Smooth muscle cell (in vitro differentiated cells): ENCODE results near the gene RPS2. TPM values are rescaled to one million over a fixed set of nuclear protein-coding genes. Genes with fewer than 3 reads are reported as not detected.
A peak's percentile ranks its signal among the peaks of the same experiment; 100 is the strongest.
"Not testable (repeated sequence)": the region's sequence is repeated elsewhere in the genome, so short reads cannot be mapped to it uniquely, and the experiment has no call there.

ENCODE experiments used
- DNase-seq: peaks from one replicate; lab custom pipeline; 2025; ENCODE audit not compliant: unreplicated experiment; lab: John Stamatoyannopoulos, UW
- H2AFZ ChIP-seq: fragments of 200-600 bp; sonication (generic); 2 replicates; pipeline ENCODE4 v1.6.0; 2016; ENCODE audit warnings: antibody characterized with exemption, low read depth, mild to moderate bottlenecking
- H3F3A ChIP-seq: fragments of 200-600 bp; sonication (generic); 2 replicates; pipeline ENCODE4 v1.6.0; 2017; ENCODE audit warnings: antibody characterized with exemption, low read depth
- H3K27ac ChIP-seq: fragments of 200-600 bp; sonication (generic); 2 replicates; pipeline ENCODE4 v1.5.1; 2016; ENCODE audit warnings: low read depth, mild to moderate bottlenecking
- H3K27me3 ChIP-seq: fragments of 200-600 bp; sonication (generic); 2 replicates; pipeline ENCODE4 v1.6.1; 2016; ENCODE audit warnings: low read depth, mild to moderate bottlenecking
- H3K36me3 ChIP-seq: fragments of 200-600 bp; sonication (generic); 2 replicates; pipeline ENCODE4 v1.5.1; 2016; ENCODE audit warnings: low read depth
- H3K4me1 ChIP-seq: fragments of 200-600 bp; sonication (generic); 2 replicates; pipeline ENCODE4 v1.5.1; 2016; ENCODE audit warnings: low read depth
- H3K4me2 ChIP-seq: fragments of 200-600 bp; sonication (generic); 2 replicates; pipeline ENCODE4 v1.6.0; 2016; ENCODE audit warnings: mild to moderate bottlenecking
- H3K4me3 ChIP-seq: fragments of 200-600 bp; sonication (generic); 2 replicates; pipeline ENCODE4 v1.5.1; 2016; ENCODE audit warnings: mild to moderate bottlenecking
- H3K79me2 ChIP-seq: fragments of 200-600 bp; sonication (generic); 2 replicates; pipeline ENCODE4 v1.6.0; 2016; ENCODE audit warnings: low read depth, mild to moderate bottlenecking
- H3K9ac ChIP-seq: fragments of 200-600 bp; sonication (generic); 2 replicates; pipeline ENCODE4 v1.6.0; 2016; ENCODE audit warnings: low read depth
- H3K9me3 ChIP-seq: fragments of 200-600 bp; sonication (generic); replicated peaks from 2 replicates; pipeline ENCODE4 v1.5.1; 2016; ENCODE audit warnings: low read depth
- H4K20me1 ChIP-seq: fragments of 200-600 bp; sonication (generic); 2 replicates; pipeline ENCODE4 v1.6.0; 2016; ENCODE audit warnings: low read depth
- CTCF ChIP-seq: fragments of 200-600 bp; sonication (generic); IDR thresholded peaks from 2 replicates; pipeline ENCODE4 v1.5.1; 2017; ENCODE audit warnings: borderline replicate concordance, mild to moderate bottlenecking, antibody characterized with exemption; ENCODE audit not compliant: insufficient read depth, poor library complexity, severe bottlenecking
- WGBS: methylation state at CpG from one replicate; pipeline ENCODE4 v1.1.7; 2016; ENCODE audit warnings: low lambda C conversion rate; 5-methylcytosine and 5-hydroxymethylcytosine counted together
- polyA plus RNA-seq: library from polyadenylated mRNA; unstranded; fragments of >200 nt; fragmentation: Nextera tagmentation; extraction: Ambion mirVana; gene quantifications from 2 replicates; pipeline ENCODE4 v1.2.1, GENCODE V29; 2016
- total RNA-seq: library from RNA; depleted of rRNA; stranded (reverse); fragments of >200 nt; gene quantifications from 2 replicates; pipeline ENCODE4 v1.2.3, GENCODE V29; 2014

The RPS2 gene
- total and polyA plus RNA-seq, 2 experiments from 2014 or later: 2,041 to 2,576 TPM

DNA sequence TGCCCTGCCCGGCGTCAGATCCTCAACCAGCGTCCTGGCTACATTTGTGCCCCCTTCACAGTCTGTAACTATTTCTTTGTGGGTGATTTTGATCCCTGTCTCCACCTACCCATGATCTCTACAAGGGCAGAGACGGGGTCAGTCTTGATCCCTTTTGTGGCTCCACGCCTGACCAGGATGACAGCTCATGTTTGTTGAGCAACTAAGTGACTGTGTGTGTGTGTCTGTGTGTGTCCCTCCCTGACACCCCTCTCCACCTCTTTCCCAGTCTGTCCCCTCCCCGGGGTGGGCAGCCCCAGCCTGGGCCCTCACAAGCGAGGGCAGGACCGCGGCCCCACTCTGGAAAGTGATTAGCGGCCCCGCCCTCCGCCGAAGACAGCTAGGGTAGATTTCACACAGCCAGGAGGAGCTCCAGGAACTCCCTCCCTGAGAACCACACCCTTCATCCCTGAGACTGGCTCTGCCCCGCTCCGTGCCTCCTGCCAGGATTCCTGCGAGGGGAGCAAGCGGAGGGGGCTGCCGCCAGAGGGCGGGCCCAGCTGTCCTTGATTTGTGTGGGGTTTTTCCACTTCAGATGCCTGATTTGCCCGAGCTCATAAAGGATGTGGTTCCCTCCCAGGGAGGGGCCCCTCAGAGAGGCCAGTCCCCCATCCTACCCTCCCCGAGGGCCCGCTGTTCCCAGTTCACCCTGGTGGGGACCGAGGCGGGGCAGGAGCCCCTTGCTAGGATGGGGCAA lies 41.2 kb downstream of the RPS2 start:
- H3K79me2 ChIP-seq: no peaks in the 10 kb centered on the region
- peak; percentile 41 for TF ChIP-seq CTCF
- H3K4me1 ChIP-seq: peaks cover 4% of the 10 kb centered on the region
- no peaks in the 10 kb centered on the region for H4K20me1 ChIP-seq
- peak overlapping the region; percentile 31 for H2AFZ ChIP-seq
- H3K4me3 ChIP-seq: no peak overlapping the region
- no peaks in the 10 kb centered on the region for H3K36me3 ChIP-seq
- peak; percentile 36 for DNase-seq
- no peak overlapping the region for H3K27ac ChIP-seq
- H3K9me3 ChIP-seq: no peaks in the 10 kb centered on the region
- H3K27me3 ChIP-seq: peaks cover 27% of the 10 kb centered on the region
- H3K9ac ChIP-seq: no peak overlapping the region
- no peaks in the 10 kb centered on the region for H3F3A ChIP-seq
- peak overlapping the region; percentile 71 for H3K4me2 ChIP-seq
- WGBS: 20% methylated on average over 24 of the region's 24 CpGs

- H3F3A ChIP-seq: no peaks in the 10 kb centered on the region
- no peak for TF ChIP-seq CTCF
- DNase-seq: no peak
- 84% methylated on average over 8 of the region's 8 CpGs for WGBS
- H3K27me3 ChIP-seq: peaks cover 34% of the 10 kb centered on the region
- H2AFZ ChIP-seq: no peak overlapping the region
- no peaks in the 10 kb centered on the region for H3K36me3 ChIP-seq
- no peak overlapping the region for H3K4me3 ChIP-seq
- H3K27ac ChIP-seq: no peak overlapping the region
- no peaks in the 10 kb centered on the region for H4K20me1 ChIP-seq
- H3K4me1 ChIP-seq: peaks cover 8% of the 10 kb centered on the region
- no peaks in the 10 kb centered on the region for H3K79me2 ChIP-seq
- H3K4me2 ChIP-seq: no peak overlapping the region
- H3K9me3 ChIP-seq: no peaks in the 10 kb centered on the region
- H3K9ac ChIP-seq: no peak overlapping the region
These were observed 42.3 kb downstream of the RPS2 start for GRCh38 chr16:1922357-1922756.

- Histone ChIP-seq H3K79me2 (no peaks in the 10 kb centered on the region), H3K4me3 (no peak overlapping the region), H3K4me1 (peaks cover 14% of the 10 kb centered on the region), H3K4me2 (no peak overlapping the region), H4K20me1 (no peaks in the 10 kb centered on the region), H3K27me3 (peaks cover 50% of the 10 kb centered on the region), H3K36me3 (no peaks in the 10 kb centered on the region), H3F3A (no peaks in the 10 kb centered on the region), H2AFZ (no peak overlapping the region), H3K9ac (no peak overlapping the region), H3K27ac (no peak overlapping the region), H3K9me3 (no peaks in the 10 kb centered on the region)
- 11% methylated on average over 14 of the region's 15 CpGs for WGBS
- DNase-seq: no peak
- no peak for TF ChIP-seq CTCF
These were observed 43.9 kb downstream of the RPS2 start for GRCh38 chr16:1920727-1921171.

GRCh38 chr16:1920122-1920521 lies 44.5 kb downstream of the RPS2 start:
- H2AFZ ChIP-seq, H4K20me1 ChIP-seq, H3K4me3 ChIP-seq, H3K4me2 ChIP-seq, H3K79me2 ChIP-seq, H3K9me3 ChIP-seq, H3K36me3 ChIP-seq, H3F3A ChIP-seq, H3K27ac ChIP-seq, H3K9ac ChIP-seq, DNase-seq: not testable (repeated sequence)
- Histone ChIP-seq H3K27me3 (peaks cover 50% of the 10 kb centered on the region), H3K4me1 (peaks cover 14% of the 10 kb centered on the region)
- 62% methylated on average over 17 of the region's 21 CpGs for WGBS
